ENCODE data around the gene S100P. TPM values are rescaled to one million over a fixed set of nuclear protein-coding genes. Genes with fewer than 3 reads are reported as not detected.

Gene S100P
- total RNA-seq (2021) (0.45 and 0.98 TPM in 2 replicates), Bru-seq, nascent RNA (percentile 8 among the genes with signal in this experiment), BruChase-seq, experiment 1, labeled RNA remaining after a 2-hour chase (percentile 18 among the genes with signal in this experiment), BruChase-seq, experiment 2, labeled RNA remaining after a 6-hour chase (percentile 24 among the genes with signal in this experiment)
- long read RNA-seq, result 0 reads

DNA sequence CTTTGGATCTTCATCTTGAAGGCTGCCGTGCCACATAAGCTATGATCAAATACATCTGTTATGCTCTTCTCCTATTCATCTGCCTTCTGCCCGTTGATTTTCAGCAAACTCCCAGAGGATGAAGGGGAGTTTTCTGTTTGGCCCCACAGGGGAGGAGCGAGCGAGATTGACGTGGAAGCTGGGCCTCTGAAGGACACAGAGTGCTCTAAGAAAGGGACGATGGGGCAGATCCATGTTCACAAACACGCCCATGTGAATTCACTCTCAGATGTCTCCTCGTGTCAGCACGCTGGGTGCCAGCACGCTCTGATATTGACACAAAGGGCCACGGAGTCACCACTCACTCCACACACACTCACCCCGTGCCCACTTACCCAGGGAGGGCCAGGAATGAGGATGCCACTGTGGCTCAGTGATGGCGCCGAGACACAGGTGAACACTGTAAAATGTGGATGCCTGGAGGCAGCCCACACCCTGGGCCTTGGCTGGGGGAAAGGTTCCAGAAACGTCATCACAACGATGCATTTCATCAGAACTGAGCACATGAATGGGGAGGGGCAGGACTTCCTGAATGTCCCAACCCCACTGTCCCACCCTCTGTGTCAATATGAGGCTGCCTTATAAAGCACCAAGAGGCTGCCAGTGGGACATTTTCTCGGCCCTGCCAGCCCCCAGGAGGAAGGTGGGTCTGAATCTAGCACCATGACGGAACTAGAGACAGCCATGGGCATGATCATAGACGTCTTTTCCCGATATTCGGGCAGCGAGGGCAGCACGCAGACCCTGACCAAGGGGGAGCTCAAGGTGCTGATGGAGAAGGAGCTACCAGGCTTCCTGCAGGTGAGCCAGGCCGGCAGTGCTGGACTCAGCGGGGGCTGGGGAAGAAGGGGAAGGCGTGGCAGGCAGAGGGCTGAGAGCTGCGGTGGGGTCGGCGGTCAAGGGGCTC, at the start of gene S100P:
Gene S100P, plus strand, starts transcription at position 648 of the 946 bp plus-strand sequence. Its CDS starts 55 bp downstream, at position 703.
- H3K9me3 ChIP-seq (ENCODE audit: low read depth, low read length, poor library complexity, severe bottlenecking), result no peaks in the 10 kb centered on the region
- POLR2A ChIA-PET (ENCODE audit: low non-redundant PET), result no interaction called here

DNA sequence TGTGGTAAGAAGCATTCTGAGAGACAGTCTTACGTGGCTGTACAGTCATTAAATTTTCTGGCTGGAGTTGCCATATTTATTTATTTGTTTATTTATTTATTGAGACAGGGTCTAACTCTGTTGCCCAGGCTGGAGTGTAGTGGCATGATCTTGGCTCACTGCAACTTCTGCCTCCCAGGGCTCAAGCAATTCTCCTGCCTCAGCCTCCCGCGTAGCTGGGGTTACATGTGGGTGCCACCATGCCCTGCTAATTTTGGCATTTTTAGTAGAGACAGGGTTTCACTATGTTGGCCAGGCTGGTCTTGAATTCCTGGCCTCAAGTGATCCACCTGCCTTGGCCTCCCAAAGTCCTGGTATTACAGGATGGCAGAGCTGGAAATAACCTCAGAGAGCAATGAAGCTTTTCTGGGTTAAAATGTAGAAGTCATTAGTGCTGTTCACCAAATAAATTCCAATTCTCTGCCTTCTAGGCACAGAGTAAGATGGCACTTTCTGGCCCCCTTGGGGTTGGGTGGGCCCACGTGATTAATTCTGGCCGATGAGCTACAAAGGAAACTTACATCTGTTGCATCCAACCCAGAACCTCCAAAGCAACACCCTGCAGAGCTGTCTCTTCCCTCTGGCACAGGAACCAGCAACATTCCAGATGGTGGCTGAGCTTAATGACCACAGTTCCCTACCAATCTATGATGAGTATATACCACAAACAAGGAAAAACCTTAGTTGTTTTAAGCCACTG, 48.7 kb upstream of the S100P start:
- no peaks in the 10 kb centered on the region for H3K27me3 ChIP-seq (replicated peaks; ENCODE audit: insufficient read depth, low read depth, low read length, poor library complexity)
- no TSS peak for BruUV-seq (replicated peaks)
- no peaks in the 10 kb centered on the region for H3K9me3 ChIP-seq (ENCODE audit: low read depth, low read length, poor library complexity, severe bottlenecking)
- no peak overlapping the region for H3K4me3 ChIP-seq (ENCODE audit: low read depth, low read length, poor library complexity, severe bottlenecking)
- peaks cover 9% of the 10 kb centered on the region for H3K4me1 ChIP-seq (ENCODE audit: insufficient read depth, low read length, poor library complexity, severe bottlenecking)
- H3K27ac ChIP-seq (ENCODE audit: low read depth, low read length, poor library complexity, severe bottlenecking), result no peak overlapping the region
- H3K36me3 ChIP-seq (ENCODE audit: insufficient read depth, low read length, poor library complexity, severe bottlenecking), result peaks cover 25% of the 10 kb centered on the region
- intact Hi-C loops (cut with micrococcal nuclease; ENCODE audit: unreplicated experiment), result no loop called here
- ChIA-PET POLR2A (ENCODE audit: low non-redundant PET) (no interaction called here), CTCF (no interaction called here)
- DNase-seq (ENCODE audit: low spot score), result no peak
- no peak for TF ChIP-seq EZH2 (IDR thresholded peaks at IDR 0.05; ENCODE audit: borderline replicate concordance, low read depth, low read length, poor library complexity, severe bottlenecking)
- TF ChIP-seq, protein P1, sequence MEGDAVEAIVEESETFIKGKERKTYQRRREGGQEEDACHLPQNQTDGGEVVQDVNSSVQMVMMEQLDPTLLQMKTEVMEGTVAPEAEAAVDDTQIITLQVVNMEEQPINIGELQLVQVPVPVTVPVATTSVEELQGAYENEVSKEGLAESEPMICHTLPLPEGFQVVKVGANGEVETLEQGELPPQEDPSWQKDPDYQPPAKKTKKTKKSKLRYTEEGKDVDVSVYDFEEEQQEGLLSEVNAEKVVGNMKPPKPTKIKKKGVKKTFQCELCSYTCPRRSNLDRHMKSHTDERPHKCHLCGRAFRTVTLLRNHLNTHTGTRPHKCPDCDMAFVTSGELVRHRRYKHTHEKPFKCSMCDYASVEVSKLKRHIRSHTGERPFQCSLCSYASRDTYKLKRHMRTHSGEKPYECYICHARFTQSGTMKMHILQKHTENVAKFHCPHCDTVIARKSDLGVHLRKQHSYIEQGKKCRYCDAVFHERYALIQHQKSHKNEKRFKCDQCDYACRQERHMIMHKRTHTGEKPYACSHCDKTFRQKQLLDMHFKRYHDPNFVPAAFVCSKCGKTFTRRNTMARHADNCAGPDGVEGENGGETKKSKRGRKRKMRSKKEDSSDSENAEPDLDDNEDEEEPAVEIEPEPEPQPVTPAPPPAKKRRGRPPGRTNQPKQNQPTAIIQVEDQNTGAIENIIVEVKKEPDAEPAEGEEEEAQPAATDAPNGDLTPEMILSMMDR (conservative IDR thresholded peaks at IDR 0.05; ENCODE audit: low read depth, low read length), result no peak

More for the DNA sequence above, at the start of gene S100P:
- no TSS peak for BruUV-seq (replicated peaks)
- Histone ChIP-seq H3K27me3 (replicated peaks; ENCODE audit: insufficient read depth, low read depth, low read length, poor library complexity) (no peaks in the 10 kb centered on the region), H3K36me3 (ENCODE audit: insufficient read depth, low read length, poor library complexity, severe bottlenecking) (no peaks in the 10 kb centered on the region), H3K27ac (ENCODE audit: low read depth, low read length, poor library complexity, severe bottlenecking) (no peak within 1 kb of the TSS), H3K4me1 (ENCODE audit: insufficient read depth, low read length, poor library complexity, severe bottlenecking) (no peaks in the 10 kb centered on the region), H3K4me3 (ENCODE audit: low read depth, low read length, poor library complexity, severe bottlenecking) (no peak within 1 kb of the TSS)
- TF ChIP-seq EZH2 (IDR thresholded peaks at IDR 0.05; ENCODE audit: borderline replicate concordance, low read depth, low read length, poor library complexity, severe bottlenecking), result no peak
- TF ChIP-seq, protein P1 (conservative IDR thresholded peaks at IDR 0.05; ENCODE audit: low read depth, low read length), result no peak
- no peak for DNase-seq (ENCODE audit: low spot score)
- CTCF ChIA-PET, result no interaction called here
- intact Hi-C loops (cut with micrococcal nuclease; ENCODE audit: unreplicated experiment), result no loop called here

DNA sequence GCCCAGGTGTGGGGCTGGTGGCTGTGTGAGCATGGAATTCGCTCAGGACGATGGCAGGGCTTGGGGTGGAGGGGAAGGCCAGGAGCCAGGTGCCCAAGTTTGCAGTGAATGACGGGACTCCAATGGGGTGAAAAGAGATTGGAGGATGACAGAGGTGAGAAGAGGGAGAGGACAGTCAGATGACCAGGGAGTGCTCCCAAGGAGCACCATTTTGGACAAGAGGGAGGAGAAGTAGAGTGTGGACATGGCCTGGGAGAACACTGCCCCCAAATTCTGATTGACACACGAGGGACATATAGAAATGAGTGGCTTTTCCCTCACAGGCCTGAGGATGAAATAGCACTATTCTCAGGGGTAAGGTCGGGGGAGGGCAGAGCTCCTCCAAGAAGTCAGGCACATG, 46.5 kb upstream of the S100P start:
- Histone ChIP-seq H3K36me3 (ENCODE audit: insufficient read depth, low read length, poor library complexity, severe bottlenecking) (peaks cover 19% of the 10 kb centered on the region), H3K27ac (ENCODE audit: low read depth, low read length, poor library complexity, severe bottlenecking) (no peak overlapping the region), H3K4me1 (ENCODE audit: insufficient read depth, low read length, poor library complexity, severe bottlenecking) (peaks cover 4% of the 10 kb centered on the region), H3K27me3 (replicated peaks; ENCODE audit: insufficient read depth, low read depth, low read length, poor library complexity) (no peaks in the 10 kb centered on the region), H3K9me3 (ENCODE audit: low read depth, low read length, poor library complexity, severe bottlenecking) (no peaks in the 10 kb centered on the region), H3K4me3 (ENCODE audit: low read depth, low read length, poor library complexity, severe bottlenecking) (no peak overlapping the region)
- ChIA-PET POLR2A (ENCODE audit: low non-redundant PET) (no interaction called here), CTCF (no interaction called here)
- no peak for DNase-seq (ENCODE audit: low spot score)
- intact Hi-C loops (cut with micrococcal nuclease; ENCODE audit: unreplicated experiment), result no loop called here
- TF ChIP-seq EZH2 (IDR thresholded peaks at IDR 0.05; ENCODE audit: borderline replicate concordance, low read depth, low read length, poor library complexity, severe bottlenecking), result no peak
- TF ChIP-seq, protein P1 (conservative IDR thresholded peaks at IDR 0.05; ENCODE audit: low read depth, low read length), result no peak
- no TSS peak for BruUV-seq (replicated peaks)

All from A673 (cell line).